SK-N-SH treated with all-trans-retinoic acid at 6 μM for 48 hours (cell line): ENCODE measurements around the gene CDH4.

Experiments used
- ATAC-seq: fragments of 200-7000 bp; cut with Tn5 transposase; 3 replicates; pipeline ENCODE4 v1.9.1; 2020; ENCODE audit warnings: mild to moderate bottlenecking, moderate library complexity
- ARNTL ChIP-seq: fragments of 450-650 bp; formaldehyde crosslinking; IDR thresholded peaks from 2 replicates; pipeline ENCODE4 v1.5.0; 2020; ENCODE audit warnings: low read depth, mild to moderate bottlenecking, moderate library complexity, borderline replicate concordance
- BACH2 ChIP-seq: fragments of 250-450 bp; sonication (Bioruptor Pico); IDR thresholded peaks from 2 replicates; pipeline ENCODE4 v1.9.0; 2021; ENCODE audit warnings: mild to moderate bottlenecking, borderline replicate concordance
- ESRRG ChIP-seq: fragments of 250-450 bp; sonication (Bioruptor Pico); IDR thresholded peaks from 2 replicates; pipeline ENCODE4 v1.6.1; 2021; ENCODE audit warnings: mild to moderate bottlenecking
- GLIS3 ChIP-seq: fragments of 250-450 bp; sonication (Bioruptor Pico); IDR thresholded peaks from 2 replicates; pipeline ENCODE4 v1.5.0; 2020; ENCODE audit warnings: mild to moderate bottlenecking, moderate library complexity
- ISL1 ChIP-seq: fragments of 250-450 bp; sonication (Bioruptor Pico); IDR thresholded peaks from 2 replicates; pipeline ENCODE4 v2.1.2; 2022; ENCODE audit warnings: mild to moderate bottlenecking, moderate library complexity
- PPARA ChIP-seq: fragments of 250-450 bp; sonication (Bioruptor Pico); IDR thresholded peaks from 2 replicates; pipeline ENCODE4 v1.5.0; 2020; ENCODE audit warnings: mild to moderate bottlenecking, borderline replicate concordance
- RARB ChIP-seq: fragments of 250-450 bp; sonication (Bioruptor Pico); IDR thresholded peaks from 2 replicates; pipeline ENCODE4 v1.8.0; 2021; ENCODE audit warnings: mild to moderate bottlenecking, moderate library complexity
- SNAI2 ChIP-seq: fragments of 250-450 bp; sonication (Bioruptor Pico); IDR thresholded peaks from 2 replicates; pipeline ENCODE4 v1.5.0; 2020; ENCODE audit warnings: mild to moderate bottlenecking, moderate library complexity
- TCF4 ChIP-seq: fragments of 250-450 bp; sonication (Bioruptor Pico); IDR thresholded peaks from 2 replicates; pipeline ENCODE4 v1.8.0; 2021; ENCODE audit warnings: mild to moderate bottlenecking, moderate library complexity, borderline replicate concordance
- TOX ChIP-seq: fragments of 250-450 bp; sonication (Bioruptor Pico); IDR thresholded peaks from 2 replicates; pipeline ENCODE4 v1.8.0; 2021; ENCODE audit warnings: mild to moderate bottlenecking, moderate library complexity, borderline replicate concordance
- ZC3H10 ChIP-seq: fragments of 250-450 bp; sonication (Bioruptor Pico); IDR thresholded peaks from 2 replicates; pipeline ENCODE4 v1.5.1; 2021; ENCODE audit warnings: mild to moderate bottlenecking, moderate library complexity
- ZFP3 ChIP-seq: fragments of 250-450 bp; sonication (Bioruptor Pico); IDR thresholded peaks from 2 replicates; pipeline ENCODE4 v1.5.0; 2020; ENCODE audit warnings: mild to moderate bottlenecking, moderate library complexity
- ZNF565 ChIP-seq: fragments of 450-650 bp; formaldehyde crosslinking; conservative IDR thresholded peaks from 2 replicates; pipeline ENCODE4 v1.5.0; 2020; ENCODE audit warnings: low read depth, mild to moderate bottlenecking, moderate library complexity
- ZNF8 ChIP-seq: fragments of 450-650 bp; formaldehyde crosslinking; IDR thresholded peaks from 2 replicates; pipeline ENCODE4 v1.5.0; 2020; ENCODE audit warnings: mild to moderate bottlenecking, moderate library complexity
- TF ChIP-seq, protein P1 (sequence below): fragments of 250-450 bp; sonication (Bioruptor Pico); IDR thresholded peaks from 2 replicates; pipeline ENCODE4 v1.5.1; 2021; ENCODE audit warnings: mild to moderate bottlenecking, moderate library complexity
- TF ChIP-seq, protein P2 (sequence below): fragments of 250-450 bp; sonication (Bioruptor Pico); IDR thresholded peaks from 2 replicates; pipeline ENCODE4 v1.8.0; 2021; ENCODE audit warnings: low read depth, mild to moderate bottlenecking, moderate library complexity, borderline replicate concordance
- TF ChIP-seq, protein P3 (sequence below): fragments of 250-450 bp; sonication (Bioruptor Pico); IDR thresholded peaks from 2 replicates; pipeline ENCODE4 v1.5.0; 2020; ENCODE audit warnings: mild to moderate bottlenecking, moderate library complexity
- TF ChIP-seq, protein P4 (sequence below): fragments of 250-450 bp; sonication (Bioruptor Pico); IDR thresholded peaks from 2 replicates; pipeline ENCODE4 v1.5.1; 2020; ENCODE audit warnings: low read depth, mild to moderate bottlenecking, moderate library complexity

Gene CDH4

DNA sequence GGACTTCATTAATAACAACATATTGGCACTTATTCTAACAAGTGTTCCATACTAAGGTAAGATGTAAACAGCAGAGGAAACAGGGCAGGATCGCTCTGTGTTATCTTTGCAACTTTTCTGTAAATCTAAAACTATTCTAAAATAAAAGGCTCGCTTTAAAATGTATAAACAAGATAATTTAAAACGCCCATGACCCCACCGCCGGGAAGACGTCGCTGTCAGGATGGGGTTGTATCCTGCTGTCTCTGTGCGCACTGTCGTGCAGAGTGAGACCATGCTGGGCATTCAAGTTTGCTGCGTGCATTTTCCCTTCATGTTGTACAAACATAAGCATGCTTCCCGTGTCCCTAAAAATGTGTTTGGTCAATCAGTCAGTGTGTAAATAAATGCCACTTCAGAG is 255.7 kb downstream of the CDH4 start:
- ATAC-seq, result no peak
- no peak for TF ChIP-seq ZC3H10
- TF ChIP-seq, protein P1, sequence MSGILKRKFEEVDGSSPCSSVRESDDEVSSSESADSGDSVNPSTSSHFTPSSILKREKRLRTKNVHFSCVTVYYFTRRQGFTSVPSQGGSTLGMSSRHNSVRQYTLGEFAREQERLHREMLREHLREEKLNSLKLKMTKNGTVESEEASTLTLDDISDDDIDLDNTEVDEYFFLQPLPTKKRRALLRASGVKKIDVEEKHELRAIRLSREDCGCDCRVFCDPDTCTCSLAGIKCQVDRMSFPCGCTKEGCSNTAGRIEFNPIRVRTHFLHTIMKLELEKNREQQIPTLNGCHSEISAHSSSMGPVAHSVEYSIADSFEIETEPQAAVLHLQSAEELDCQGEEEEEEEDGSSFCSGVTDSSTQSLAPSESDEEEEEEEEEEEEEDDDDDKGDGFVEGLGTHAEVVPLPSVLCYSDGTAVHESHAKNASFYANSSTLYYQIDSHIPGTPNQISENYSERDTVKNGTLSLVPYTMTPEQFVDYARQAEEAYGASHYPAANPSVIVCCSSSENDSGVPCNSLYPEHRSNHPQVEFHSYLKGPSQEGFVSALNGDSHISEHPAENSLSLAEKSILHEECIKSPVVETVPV (CRISPR knock-in tag), result no peak
- no peak for TF ChIP-seq ARNTL
- TF ChIP-seq, protein P2, sequence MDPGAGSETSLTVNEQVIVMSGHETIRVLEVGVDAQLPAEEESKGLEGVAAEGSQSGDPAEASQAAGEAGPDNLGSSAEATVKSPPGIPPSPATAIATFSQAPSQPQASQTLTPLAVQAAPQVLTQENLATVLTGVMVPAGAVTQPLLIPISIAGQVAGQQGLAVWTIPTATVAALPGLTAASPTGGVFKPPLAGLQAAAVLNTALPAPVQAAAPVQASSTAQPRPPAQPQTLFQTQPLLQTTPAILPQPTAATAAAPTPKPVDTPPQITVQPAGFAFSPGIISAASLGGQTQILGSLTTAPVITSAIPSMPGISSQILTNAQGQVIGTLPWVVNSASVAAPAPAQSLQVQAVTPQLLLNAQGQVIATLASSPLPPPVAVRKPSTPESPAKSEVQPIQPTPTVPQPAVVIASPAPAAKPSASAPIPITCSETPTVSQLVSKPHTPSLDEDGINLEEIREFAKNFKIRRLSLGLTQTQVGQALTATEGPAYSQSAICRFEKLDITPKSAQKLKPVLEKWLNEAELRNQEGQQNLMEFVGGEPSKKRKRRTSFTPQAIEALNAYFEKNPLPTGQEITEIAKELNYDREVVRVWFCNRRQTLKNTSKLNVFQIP (CRISPR knock-in tag), result no peak
- no peak for TF ChIP-seq ESRRG (CRISPR knock-in tag)

DNA sequence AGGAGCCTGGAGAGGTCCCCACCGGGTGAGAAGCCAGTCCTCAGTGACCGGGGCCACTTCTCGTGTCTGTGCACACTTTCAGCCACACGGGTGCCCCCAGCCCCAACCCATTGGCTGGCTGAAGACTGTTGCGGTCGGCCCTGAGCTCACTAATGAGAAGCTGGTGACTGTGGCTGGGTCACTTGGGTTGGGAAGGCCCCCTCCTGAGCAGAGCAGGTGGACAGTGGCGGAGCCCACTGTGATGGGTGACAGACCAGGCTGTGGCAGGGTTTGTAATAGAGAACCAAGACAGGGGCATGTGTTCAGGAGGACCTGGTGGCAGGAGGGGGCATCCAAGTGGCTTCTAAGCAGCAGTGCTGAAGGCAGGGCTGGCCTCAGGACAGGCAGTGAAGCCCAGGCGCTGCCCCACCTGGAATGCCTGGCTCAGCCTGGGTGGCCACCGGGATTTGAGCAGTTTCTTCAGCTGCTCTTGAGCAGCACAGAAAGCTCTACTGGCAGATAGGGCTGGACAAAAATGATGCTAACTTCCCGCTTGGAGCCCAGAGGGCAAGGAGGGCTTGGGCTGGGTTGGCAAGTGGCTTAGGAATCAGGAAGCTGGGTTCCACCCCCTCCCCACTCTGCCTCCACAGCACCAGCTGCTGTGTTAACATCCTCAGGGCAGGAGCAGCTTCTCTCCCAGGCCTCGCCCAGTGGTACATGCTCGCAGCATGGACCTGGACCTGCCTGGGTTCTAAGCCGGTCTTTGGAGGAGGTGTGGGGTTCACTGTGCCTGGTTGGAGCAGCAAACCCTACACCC is 256.4 kb downstream of the CDH4 start:
- no peak for TF ChIP-seq BACH2 (CRISPR knock-in tag)
- TF ChIP-seq PPARA (CRISPR knock-in tag), result no peak
- TF ChIP-seq TOX (CRISPR knock-in tag), result no peak
- TF ChIP-seq ZFP3 (CRISPR knock-in tag), result no peak
- TF ChIP-seq, protein P1 (CRISPR knock-in tag), result no peak
- no peak for TF ChIP-seq SNAI2 (CRISPR knock-in tag)
- TF ChIP-seq RARB, result no peak
- TF ChIP-seq, protein P3, sequence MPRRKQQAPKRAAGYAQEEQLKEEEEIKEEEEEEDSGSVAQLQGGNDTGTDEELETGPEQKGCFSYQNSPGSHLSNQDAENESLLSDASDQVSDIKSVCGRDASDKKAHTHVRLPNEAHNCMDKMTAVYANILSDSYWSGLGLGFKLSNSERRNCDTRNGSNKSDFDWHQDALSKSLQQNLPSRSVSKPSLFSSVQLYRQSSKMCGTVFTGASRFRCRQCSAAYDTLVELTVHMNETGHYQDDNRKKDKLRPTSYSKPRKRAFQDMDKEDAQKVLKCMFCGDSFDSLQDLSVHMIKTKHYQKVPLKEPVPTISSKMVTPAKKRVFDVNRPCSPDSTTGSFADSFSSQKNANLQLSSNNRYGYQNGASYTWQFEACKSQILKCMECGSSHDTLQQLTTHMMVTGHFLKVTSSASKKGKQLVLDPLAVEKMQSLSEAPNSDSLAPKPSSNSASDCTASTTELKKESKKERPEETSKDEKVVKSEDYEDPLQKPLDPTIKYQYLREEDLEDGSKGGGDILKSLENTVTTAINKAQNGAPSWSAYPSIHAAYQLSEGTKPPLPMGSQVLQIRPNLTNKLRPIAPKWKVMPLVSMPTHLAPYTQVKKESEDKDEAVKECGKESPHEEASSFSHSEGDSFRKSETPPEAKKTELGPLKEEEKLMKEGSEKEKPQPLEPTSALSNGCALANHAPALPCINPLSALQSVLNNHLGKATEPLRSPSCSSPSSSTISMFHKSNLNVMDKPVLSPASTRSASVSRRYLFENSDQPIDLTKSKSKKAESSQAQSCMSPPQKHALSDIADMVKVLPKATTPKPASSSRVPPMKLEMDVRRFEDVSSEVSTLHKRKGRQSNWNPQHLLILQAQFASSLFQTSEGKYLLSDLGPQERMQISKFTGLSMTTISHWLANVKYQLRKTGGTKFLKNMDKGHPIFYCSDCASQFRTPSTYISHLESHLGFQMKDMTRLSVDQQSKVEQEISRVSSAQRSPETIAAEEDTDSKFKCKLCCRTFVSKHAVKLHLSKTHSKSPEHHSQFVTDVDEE (CRISPR knock-in tag), result no peak
- TF ChIP-seq, protein P4, sequence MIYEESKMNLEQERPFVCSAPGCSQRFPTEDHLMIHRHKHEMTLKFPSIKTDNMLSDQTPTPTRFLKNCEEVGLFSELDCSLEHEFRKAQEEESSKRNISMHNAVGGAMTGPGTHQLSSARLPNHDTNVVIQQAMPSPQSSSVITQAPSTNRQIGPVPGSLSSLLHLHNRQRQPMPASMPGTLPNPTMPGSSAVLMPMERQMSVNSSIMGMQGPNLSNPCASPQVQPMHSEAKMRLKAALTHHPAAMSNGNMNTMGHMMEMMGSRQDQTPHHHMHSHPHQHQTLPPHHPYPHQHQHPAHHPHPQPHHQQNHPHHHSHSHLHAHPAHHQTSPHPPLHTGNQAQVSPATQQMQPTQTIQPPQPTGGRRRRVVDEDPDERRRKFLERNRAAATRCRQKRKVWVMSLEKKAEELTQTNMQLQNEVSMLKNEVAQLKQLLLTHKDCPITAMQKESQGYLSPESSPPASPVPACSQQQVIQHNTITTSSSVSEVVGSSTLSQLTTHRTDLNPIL, result no peak
- no peak for TF ChIP-seq ISL1 (CRISPR knock-in tag)
- no peak for TF ChIP-seq ZC3H10
- no peak for TF ChIP-seq ESRRG (CRISPR knock-in tag)
- no peak for TF ChIP-seq TCF4 (CRISPR knock-in tag)
- no peak for TF ChIP-seq ZNF8 (CRISPR knock-in tag)
- no peak for ATAC-seq

DNA sequence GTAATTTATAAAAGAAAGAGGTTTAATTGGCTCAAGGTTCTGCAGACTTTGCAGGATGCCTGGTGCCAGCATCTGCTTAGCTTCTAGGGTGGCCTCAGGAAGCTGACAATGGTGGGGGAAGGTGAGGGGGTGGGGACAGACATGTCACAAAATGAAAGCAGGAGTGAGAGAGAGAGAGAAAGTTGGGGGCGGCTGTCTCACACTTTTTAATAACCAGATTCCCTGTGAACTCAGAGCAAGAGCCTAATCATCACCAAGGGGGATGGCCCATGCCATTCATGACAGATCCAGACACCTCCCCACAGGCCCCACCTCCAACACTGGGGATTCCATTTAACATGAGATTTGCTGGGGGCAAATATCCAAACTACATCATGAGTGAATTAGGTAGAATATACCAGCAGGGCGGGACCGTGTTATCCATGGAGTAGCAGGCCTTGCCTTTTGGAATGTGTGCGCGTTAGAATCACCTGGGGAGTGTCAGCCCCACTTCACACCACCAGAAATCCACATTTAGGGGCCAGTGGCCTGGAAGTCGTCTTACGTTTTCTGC is 258.8 kb downstream of the CDH4 start:
- TF ChIP-seq ZNF565, result no peak
- TF ChIP-seq, protein P1 (CRISPR knock-in tag), result no peak
- TF ChIP-seq ZFP3 (CRISPR knock-in tag), result no peak
- TF ChIP-seq, protein P2 (CRISPR knock-in tag), result no peak
- TF ChIP-seq ZC3H10, result no peak
- TF ChIP-seq GLIS3 (CRISPR knock-in tag), result no peak
- TF ChIP-seq RARB, result no peak
- no peak for TF ChIP-seq TCF4 (CRISPR knock-in tag)
- TF ChIP-seq BACH2 (CRISPR knock-in tag), result no peak
- no peak for TF ChIP-seq ISL1 (CRISPR knock-in tag)
- TF ChIP-seq, protein P4, result no peak
- ATAC-seq, result no peak
